ENCODE measurements around the gene HSD17B3.
"Not testable (repeated sequence)": the region's sequence is repeated elsewhere in the genome, so short reads cannot be mapped to it uniquely, and the experiment has no call there.

HSD17B3 gene

GRCh38 chr9:96320749-96321280 is 18.8 kb upstream of the HSD17B3 start:
- TF ChIP-seq CTCF (IDR thresholded peaks at IDR 0.05; ENCODE audit: insufficient read depth, low read length, poor library complexity, severe bottlenecking) = no peak
- Histone ChIP-seq H3K36me3 (ENCODE audit: control insufficient read depth, insufficient read depth, low read length) (no peaks in the 10 kb centered on the region), H3K27me3 (replicated peaks; ENCODE audit: control insufficient read depth, insufficient read depth, low read length) (no peaks in the 10 kb centered on the region), H3K4me3 (replicated peaks; ENCODE audit: low read depth, low read length) (no peak overlapping the region)
- no peak for DNase-seq (ENCODE audit: extremely low read depth, insufficient read length)

- H3K4me3 ChIP-seq (replicated peaks; ENCODE audit: low read depth, low read length) = no peak overlapping the region
- no peaks in the 10 kb centered on the region for H3K27me3 ChIP-seq (replicated peaks; ENCODE audit: control insufficient read depth, insufficient read depth, low read length)
- DNase-seq (ENCODE audit: extremely low read depth, insufficient read length) = no peak
- no peak for TF ChIP-seq CTCF (IDR thresholded peaks at IDR 0.05; ENCODE audit: insufficient read depth, low read length, poor library complexity, severe bottlenecking)
- H3K36me3 ChIP-seq (ENCODE audit: control insufficient read depth, insufficient read depth, low read length) = no peaks in the 10 kb centered on the region
Measured at GRCh38 chr9:96318921-96319565, 17.1 kb upstream of the HSD17B3 start.

- Histone ChIP-seq H3K27me3 (replicated peaks; ENCODE audit: control insufficient read depth, insufficient read depth, low read length) (no peaks in the 10 kb centered on the region), H3K4me3 (replicated peaks; ENCODE audit: low read depth, low read length) (no peak overlapping the region), H3K36me3 (ENCODE audit: control insufficient read depth, insufficient read depth, low read length) (no peaks in the 10 kb centered on the region)
- DNase-seq (ENCODE audit: extremely low read depth, insufficient read length) = no peak
- TF ChIP-seq CTCF (IDR thresholded peaks at IDR 0.05; ENCODE audit: insufficient read depth, low read length, poor library complexity, severe bottlenecking) = peak; percentile 83
Measured at GRCh38 chr9:96317335-96317980, 15.5 kb upstream of the HSD17B3 start.

- no peaks in the 10 kb centered on the region for H3K36me3 ChIP-seq (ENCODE audit: control insufficient read depth, insufficient read depth, low read length)
- DNase-seq (ENCODE audit: extremely low read depth, insufficient read length) = no peak
- H3K4me3 ChIP-seq (replicated peaks; ENCODE audit: low read depth, low read length) = no peak overlapping the region
- TF ChIP-seq CTCF (IDR thresholded peaks at IDR 0.05; ENCODE audit: insufficient read depth, low read length, poor library complexity, severe bottlenecking) = no peak
- H3K27me3 ChIP-seq (replicated peaks; ENCODE audit: control insufficient read depth, insufficient read depth, low read length) = peaks cover 2% of the 10 kb centered on the region
Measured at GRCh38 chr9:96309850-96310249, 7.9 kb upstream of the HSD17B3 start.

GRCh38 chr9:96306958-96307357 is 5.0 kb upstream of the HSD17B3 start:
- H3K36me3 ChIP-seq (ENCODE audit: control insufficient read depth, insufficient read depth, low read length); H3K4me3 ChIP-seq (replicated peaks; ENCODE audit: low read depth, low read length); DNase-seq (ENCODE audit: extremely low read depth, insufficient read length); H3K27me3 ChIP-seq (replicated peaks; ENCODE audit: control insufficient read depth, insufficient read depth, low read length): not testable (repeated sequence)

- DNase-seq (ENCODE audit: extremely low read depth, insufficient read length) = no peak
- Histone ChIP-seq H3K27me3 (replicated peaks; ENCODE audit: control insufficient read depth, insufficient read depth, low read length) (peaks cover 2% of the 10 kb centered on the region), H3K36me3 (ENCODE audit: control insufficient read depth, insufficient read depth, low read length) (no peaks in the 10 kb centered on the region), H3K4me3 (replicated peaks; ENCODE audit: low read depth, low read length) (no peak overlapping the region)
- TF ChIP-seq CTCF (IDR thresholded peaks at IDR 0.05; ENCODE audit: insufficient read depth, low read length, poor library complexity, severe bottlenecking) = no peak
Measured at GRCh38 chr9:96305171-96305570, 3.2 kb upstream of the HSD17B3 start.

Data from GM06990 (cell line).